ENCODE results near the gene ZNF484. TPM values are rescaled to one million over a fixed set of nuclear protein-coding genes. Genes with fewer than 3 reads are reported as not detected.
A peak's percentile ranks its signal among the peaks of the same experiment; 100 is the strongest.

ZNF484 gene
- 1 to 10 TPM; 4.0 to 8.9 (median 6.5) TPM for total RNA-seq
- 1 to 10 TPM; 1.1 to 2.0 TPM for polyA plus RNA-seq
- long read RNA-seq, donor 1, partial matches to known transcripts, result 0 of 3 reads
- long read RNA-seq, donor 1, other reads (novel, unspliced or antisense), result 2 of 3 reads
- long read RNA-seq, donor 2, partial matches to known transcripts, result 0 of 3 reads
- long read RNA-seq, donor 2, other reads (novel, unspliced or antisense), result 1 of 3 reads
- long read RNA-seq, donor 3, partial matches to known transcripts, result 0 of 2 reads
- long read RNA-seq, donor 3, other reads (novel, unspliced or antisense), result 0 of 2 reads

DNA sequence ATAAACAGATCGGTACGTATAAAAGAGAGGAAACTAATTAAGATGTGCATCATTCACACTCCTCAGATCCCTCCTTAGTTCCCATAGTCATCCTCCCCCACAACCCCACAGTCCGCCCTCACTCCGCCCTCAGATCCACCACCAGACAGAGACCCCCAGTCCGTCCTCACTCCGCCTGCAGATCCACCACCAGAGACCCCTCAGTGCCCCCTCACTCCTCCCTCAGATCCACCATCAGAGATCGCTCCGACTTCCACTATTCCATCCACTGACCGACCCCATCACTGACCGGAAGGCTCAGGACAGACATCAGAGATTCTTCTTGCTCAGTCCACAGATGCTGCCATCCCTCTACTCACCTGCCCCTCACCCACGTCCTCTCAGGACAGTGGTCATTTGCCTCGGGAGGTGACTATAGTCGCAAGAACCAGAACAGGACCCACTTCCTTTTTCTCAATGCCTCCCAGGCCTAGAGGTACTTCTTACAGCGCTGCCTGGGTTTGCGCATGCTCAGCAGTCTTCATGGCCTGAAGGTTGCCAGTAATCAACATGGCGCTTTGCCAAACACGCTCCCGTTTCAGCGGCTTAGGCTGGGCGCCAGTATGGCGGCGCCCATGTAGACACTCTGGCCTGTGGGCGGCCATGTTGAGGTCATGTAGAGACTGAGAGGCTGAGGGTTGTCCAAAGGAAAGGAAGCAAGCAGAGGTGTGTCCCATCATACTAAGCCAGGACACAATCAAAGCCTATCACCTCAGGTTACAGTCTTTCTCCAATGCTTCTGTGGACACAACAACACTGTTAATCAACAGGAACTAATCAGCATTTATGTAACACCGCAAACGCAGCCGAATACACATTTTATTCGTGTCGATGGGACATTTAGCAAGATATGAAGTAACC, at the start of gene ZNF484:
TSS of gene ZNF484 (minus strand) at position 508 of the 900 bp plus-strand sequence. CDS start 3,009 bp downstream, outside the sequence.
- Histone ChIP-seq H3K4me3 (peak within 1 kb of the TSS; percentile 42 to 95 (median 66)), H3K36me3 (peaks cover 0 to 9% (median 0%) of the 10 kb centered on the region in 9 donors), H3K27me3 (no peaks in the 10 kb centered on the region), H3K9me3 (no peaks in the 10 kb centered on the region), H3K27ac (peak within 1 kb of the TSS in 11 of 12 donors; percentile 15 to 87 (median 80)), H3K4me1 (peaks cover 0 to 20% (median 10%) of the 10 kb centered on the region in 12 donors)
- intact Hi-C loops (cut with DNase I), result loop anchor here in 1 of 10 donors (10.0 kb wide), 1 partner anchor 77 kb away; no protein-coding TSS in a partner anchor
- DNase-seq (peak; percentile 96 to 99 (median 98)), ATAC-seq (peak; percentile 99 to 100 (median 100))
- WGBS, 4 donors, result 16 to 17% (median 17%) methylated on average over 27 to 28 of the region's 28 CpGs
- peak in 1 of 2 donors; percentile 44 for TF ChIP-seq POLR2A (IDR thresholded peaks at IDR 0.05)
- TF ChIP-seq, protein P1, sequence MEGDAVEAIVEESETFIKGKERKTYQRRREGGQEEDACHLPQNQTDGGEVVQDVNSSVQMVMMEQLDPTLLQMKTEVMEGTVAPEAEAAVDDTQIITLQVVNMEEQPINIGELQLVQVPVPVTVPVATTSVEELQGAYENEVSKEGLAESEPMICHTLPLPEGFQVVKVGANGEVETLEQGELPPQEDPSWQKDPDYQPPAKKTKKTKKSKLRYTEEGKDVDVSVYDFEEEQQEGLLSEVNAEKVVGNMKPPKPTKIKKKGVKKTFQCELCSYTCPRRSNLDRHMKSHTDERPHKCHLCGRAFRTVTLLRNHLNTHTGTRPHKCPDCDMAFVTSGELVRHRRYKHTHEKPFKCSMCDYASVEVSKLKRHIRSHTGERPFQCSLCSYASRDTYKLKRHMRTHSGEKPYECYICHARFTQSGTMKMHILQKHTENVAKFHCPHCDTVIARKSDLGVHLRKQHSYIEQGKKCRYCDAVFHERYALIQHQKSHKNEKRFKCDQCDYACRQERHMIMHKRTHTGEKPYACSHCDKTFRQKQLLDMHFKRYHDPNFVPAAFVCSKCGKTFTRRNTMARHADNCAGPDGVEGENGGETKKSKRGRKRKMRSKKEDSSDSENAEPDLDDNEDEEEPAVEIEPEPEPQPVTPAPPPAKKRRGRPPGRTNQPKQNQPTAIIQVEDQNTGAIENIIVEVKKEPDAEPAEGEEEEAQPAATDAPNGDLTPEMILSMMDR (IDR thresholded peaks at IDR 0.05), result no peak

GRCh38 chr9:92920437-92920836, 42.6 kb upstream of the ZNF484 start:
- no peak for ATAC-seq
- Histone ChIP-seq H3K36me3 (no peaks in the 10 kb centered on the region), H3K4me3 (no peak overlapping the region), H3K9me3 (no peaks in the 10 kb centered on the region), H3K4me1 (peaks cover 0 to 5% (median 0%) of the 10 kb centered on the region in 12 donors), H3K27ac (no peak overlapping the region), H3K27me3 (peaks cover 0 to 9% (median 0%) of the 10 kb centered on the region in 9 donors)
- intact Hi-C loops (cut with DNase I), result no loop called here
- DNase-seq, result no peak
- WGBS, 4 donors, result 92 to 100% (median 98%) methylated on average over 1 of the region's 1 CpG
- no peak for TF ChIP-seq POLR2A (IDR thresholded peaks at IDR 0.05)
- TF ChIP-seq, protein P1 (IDR thresholded peaks at IDR 0.05), result no peak

DNA sequence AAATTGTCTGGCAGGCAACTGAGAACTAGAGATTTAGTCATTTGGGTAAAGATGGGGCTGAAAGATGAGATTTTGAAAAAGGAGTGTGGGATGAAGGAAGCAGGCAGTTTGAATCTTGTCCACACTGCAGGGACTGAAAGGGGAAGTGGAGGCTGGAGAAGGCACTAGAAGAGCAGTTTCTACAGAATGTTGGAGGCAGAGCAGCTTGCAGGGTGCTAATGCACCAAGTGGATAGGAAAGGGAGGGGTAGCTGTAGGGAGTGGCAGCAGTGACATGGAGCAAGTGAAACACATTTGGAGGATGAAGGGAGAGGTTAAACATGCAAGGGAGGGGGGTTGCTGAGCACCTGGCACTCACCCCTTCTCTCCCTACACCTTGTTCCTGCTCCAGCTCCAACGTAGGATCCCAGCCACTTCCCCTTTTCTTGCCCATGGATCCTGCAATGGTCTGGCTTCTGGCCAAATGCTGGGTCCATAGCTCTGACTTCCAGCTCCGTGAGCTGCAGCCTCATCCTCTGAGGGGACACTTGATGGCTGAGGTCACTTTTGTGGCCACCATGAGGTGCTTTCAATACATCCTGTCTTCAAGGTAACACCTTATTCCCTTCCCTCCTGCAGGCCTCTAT, 39.5 kb upstream of the ZNF484 start:
- WGBS, 4 donors, result 25 to 32% (median 28%) methylated on average over 2 of the region's 2 CpGs
- Histone ChIP-seq H3K9me3 (no peaks in the 10 kb centered on the region), H3K27me3 (peaks cover 0 to 28% (median 4%) of the 10 kb centered on the region in 9 donors), H3K4me3 (no peak overlapping the region), H3K4me1 (peaks cover 0 to 5% (median 0%) of the 10 kb centered on the region in 12 donors), H3K27ac (no peak overlapping the region), H3K36me3 (no peaks in the 10 kb centered on the region)
- intact Hi-C loops (cut with DNase I), result no loop called here
- ATAC-seq, result no peak
- no peak for TF ChIP-seq POLR2A (IDR thresholded peaks at IDR 0.05)
- TF ChIP-seq, protein P1 (IDR thresholded peaks at IDR 0.05), result no peak
- peak in 1 of 5 donors; percentile 60 for DNase-seq
